Keratinocyte (primary cell): ENCODE results near the gene KLHL34. TPM values are rescaled to one million over a fixed set of nuclear protein-coding genes. Genes with fewer than 3 reads are reported as not detected.

Experiments
- DNase-seq: peaks from one replicate; pipeline ENCODE4 v3.0.0-alpha.2; 2011; ENCODE audit warnings: low read depth, missing footprints, low spot score
- FAIRE-seq: peaks from 2 replicates; lab custom pipeline; 2011; peaks lifted over from hg19 to GRCh38; lab: Jason Lieb, UNC
- H2AFZ ChIP-seq: 2 replicates; pipeline ENCODE4 v1.6.0; 2012; ENCODE audit warnings: low read length, control low read depth, inconsistent platforms; ENCODE audit not compliant: control insufficient read depth
- H3K27ac ChIP-seq: 2 replicates; pipeline ENCODE4 v1.5.1; 2011; ENCODE audit warnings: low read length; ENCODE audit not compliant: control insufficient read depth, insufficient read depth
- H3K27me3 ChIP-seq: 3 replicates; pipeline ENCODE4 v1.6.0; 2011; ENCODE audit warnings: low read length; ENCODE audit not compliant: control insufficient read depth, insufficient read depth; ENCODE audit errors: extremely low read depth
- H3K36me3 ChIP-seq, 2 experiments: 2 replicates in 1 of 2; 3 replicates in 1 of 2; pipeline ENCODE4 v1.5.1; 2011; ENCODE audit warnings: low read length in 2 of 2, mild to moderate bottlenecking in 1 of 2; ENCODE audit not compliant: control insufficient read depth in 2 of 2, insufficient read depth in 2 of 2; ENCODE audit errors: extremely low read depth in 1 of 2
- H3K4me1 ChIP-seq: 3 replicates; pipeline ENCODE4 v1.5.1; 2011; ENCODE audit warnings: low read length; ENCODE audit not compliant: control insufficient read depth, insufficient read depth; ENCODE audit errors: extremely low read depth
- H3K4me2 ChIP-seq: 3 replicates; pipeline ENCODE4 v1.6.0; 2011; ENCODE audit warnings: low read depth, low read length; ENCODE audit not compliant: control insufficient read depth, insufficient read depth; ENCODE audit errors: extremely low read depth
- H3K4me3 ChIP-seq, 3 experiments: fragments of 200-600 bp in 1 of 3; sonication (generic) in 1 of 3; 2 replicates in 2 of 3; 3 replicates in 1 of 3; pipeline ENCODE4 v1.5.1; 2011 to 2016; ENCODE audit warnings: low read length in 3 of 3, mild to moderate bottlenecking in 3 of 3, control low read depth in 2 of 3, inconsistent platforms in 1 of 3, low read depth in 1 of 3, mixed read lengths in 1 of 3, mixed run types in 1 of 3, moderate library complexity in 1 of 3; ENCODE audit not compliant: control insufficient read depth in 2 of 3, insufficient read depth in 2 of 3; ENCODE audit errors: extremely low read depth in 1 of 3
- H3K79me2 ChIP-seq: 2 replicates; pipeline ENCODE4 v1.6.0; 2012; ENCODE audit warnings: low read length; ENCODE audit not compliant: control insufficient read depth, insufficient read depth
- H3K9ac ChIP-seq: 3 replicates; pipeline ENCODE4 v1.6.0; 2011; ENCODE audit warnings: low read length; ENCODE audit not compliant: control insufficient read depth, insufficient read depth; ENCODE audit errors: extremely low read depth
- H3K9me1 ChIP-seq: 3 replicates; pipeline ENCODE4 v1.6.0; 2011; ENCODE audit warnings: low read length; ENCODE audit not compliant: control insufficient read depth, insufficient read depth; ENCODE audit errors: extremely low read depth
- H3K9me3 ChIP-seq: 2 replicates; pipeline ENCODE4 v1.5.1; 2012; ENCODE audit warnings: low read depth, low read length; ENCODE audit not compliant: control insufficient read depth
- H4K20me1 ChIP-seq: 3 replicates; pipeline ENCODE4 v1.6.0; 2011; ENCODE audit warnings: low read length; ENCODE audit not compliant: control insufficient read depth, insufficient read depth; ENCODE audit errors: extremely low read depth
- CTCF ChIP-seq, 3 experiments: IDR thresholded peaks in 1 of 3; conservative IDR thresholded peaks in 1 of 3; optimal IDR thresholded peaks in 1 of 3; 2 replicates in 2 of 3; 3 replicates in 1 of 3; pipeline versions ENCODE3 to v1.5.1; 2011; ENCODE audit warnings: low read length in 3 of 3, mild to moderate bottlenecking in 3 of 3, moderate library complexity in 2 of 3, control low read depth in 1 of 3, inconsistent platforms in 1 of 3; ENCODE audit not compliant: insufficient read depth in 2 of 3; ENCODE audit errors: extremely low read depth in 1 of 3
- EZH2 ChIP-seq: IDR thresholded peaks from one replicate; pipeline ENCODE4 v1.6.1; 2012; ENCODE audit warnings: inconsistent platforms, mild to moderate bottlenecking, low read length, moderate library complexity
- dilution Hi-C: fragments of 300-500 bp; cut with MboI; formaldehyde crosslinking; loops from one replicate; pipeline ENCODE4 v1.7.0; 2020; ENCODE audit warnings: low sequenced_read_pairs; ENCODE audit not compliant: extremely low pct_ligation_motif_present
- polyA plus RNA-seq, 5 experiments: library from polyadenylated mRNA; depleted of rRNA in 3 of 5; stranded (reverse) in 3 of 5; stranded (forward) in 1 of 5; unstranded in 1 of 5; fragments of >200 nt; gene quantifications; 1 replicate in 1 of 5; 2 replicates in 3 of 5; 3 replicates in 1 of 5; pipeline versions ENCODE4 v1.2.1 to v1.2.3, GENCODE V29; 2011 to 2012; ENCODE audit warnings: missing spikeins in 2 of 5, low read depth in 1 of 5, low replicate concordance in 1 of 5

KLHL34 gene
- polyA plus RNA-seq, 1 donor (not counting 4 experiments of a cell fraction or from before 2014, with no cell fraction given) = not detected

- no peak for DNase-seq
- no peak for FAIRE-seq
- Histone ChIP-seq H3K4me2 (no peak overlapping the region), H2AFZ (no peak overlapping the region), H3K9me1 (no peaks in the 10 kb centered on the region), H3K9ac (no peak overlapping the region), H3K36me3 (no peaks in the 10 kb centered on the region), H3K4me1 (no peaks in the 10 kb centered on the region), H3K9me3 (no peaks in the 10 kb centered on the region), H3K27me3 (no peaks in the 10 kb centered on the region), H3K27ac (no peak overlapping the region), H3K4me3 (no peak overlapping the region), H3K79me2 (no peaks in the 10 kb centered on the region), H4K20me1 (no peaks in the 10 kb centered on the region)
- TF ChIP-seq EZH2 (no peak), CTCF (optimal IDR thresholded peaks at IDR 0.05 in 1 of 3, IDR thresholded peaks at IDR 0.05 in 1 of 3, conservative IDR thresholded peaks at IDR 0.05 in 1 of 3; ENCODE audit: extremely low read depth in 1 of 3, insufficient read depth in 2 of 3, low read length in 3 of 3) (no peak)
- dilution Hi-C loops = no loop called here
Observed at GRCh38 chrX:21645886-21646285, 12.2 kb downstream of the KLHL34 start.

- FAIRE-seq (no peak), DNase-seq (no peak)
- H3K79me2 ChIP-seq = no peaks in the 10 kb centered on the region
- no peaks in the 10 kb centered on the region for H3K36me3 ChIP-seq
- H2AFZ ChIP-seq = no peak overlapping the region
- no peaks in the 10 kb centered on the region for H3K9me1 ChIP-seq
- no peak overlapping the region for H3K27ac ChIP-seq
- H3K4me3 ChIP-seq = no peak overlapping the region
- H3K4me2 ChIP-seq = no peak overlapping the region
- dilution Hi-C loops = no loop called here
- H3K27me3 ChIP-seq = no peaks in the 10 kb centered on the region
- no peaks in the 10 kb centered on the region for H3K9me3 ChIP-seq
- H3K9ac ChIP-seq = no peak overlapping the region
- no peaks in the 10 kb centered on the region for H3K4me1 ChIP-seq
- H4K20me1 ChIP-seq = no peaks in the 10 kb centered on the region
- TF ChIP-seq EZH2 = no peak
Observed at GRCh38 chrX:21645431-21645830, 12.7 kb downstream of the KLHL34 start.

- no peak overlapping the region for H3K4me3 ChIP-seq
- no peak overlapping the region for H3K9ac ChIP-seq
- no peaks in the 10 kb centered on the region for H3K79me2 ChIP-seq
- FAIRE-seq = no peak
- H4K20me1 ChIP-seq = no peaks in the 10 kb centered on the region
- no peak overlapping the region for H3K27ac ChIP-seq
- no peak overlapping the region for H3K4me2 ChIP-seq
- no peaks in the 10 kb centered on the region for H3K27me3 ChIP-seq
- H3K9me3 ChIP-seq = no peaks in the 10 kb centered on the region
- TF ChIP-seq EZH2 = no peak
- TF ChIP-seq CTCF (optimal IDR thresholded peaks at IDR 0.05 in 1 of 3, IDR thresholded peaks at IDR 0.05 in 1 of 3, conservative IDR thresholded peaks at IDR 0.05 in 1 of 3; ENCODE audit: extremely low read depth in 1 of 3, insufficient read depth in 2 of 3, low read length in 3 of 3) = no peak
- dilution Hi-C loops = no loop called here
- no peak overlapping the region for H2AFZ ChIP-seq
- no peaks in the 10 kb centered on the region for H3K4me1 ChIP-seq
- no peak for DNase-seq
- H3K36me3 ChIP-seq = no peaks in the 10 kb centered on the region
- no peaks in the 10 kb centered on the region for H3K9me1 ChIP-seq
Observed at GRCh38 chrX:21639775-21640174, 18.4 kb downstream of the KLHL34 start.
